GM18867 (cell line): ENCODE data around the gene RAB9A.
A peak's percentile ranks its signal among the peaks of the same experiment; 100 is the strongest.
"Not testable (repeated sequence)": the region's sequence is repeated elsewhere in the genome, so short reads cannot be mapped to it uniquely, and the experiment has no call there.

ENCODE experiments used
- ATAC-seq: cut with Tn5 transposase; IDR thresholded peaks from one replicate; pipeline ENCODE4 v1.9.1; 2021; ENCODE audit warnings: mild to moderate bottlenecking, moderate library complexity; ENCODE audit not compliant: unreplicated experiment

RAB9A gene, protein sequence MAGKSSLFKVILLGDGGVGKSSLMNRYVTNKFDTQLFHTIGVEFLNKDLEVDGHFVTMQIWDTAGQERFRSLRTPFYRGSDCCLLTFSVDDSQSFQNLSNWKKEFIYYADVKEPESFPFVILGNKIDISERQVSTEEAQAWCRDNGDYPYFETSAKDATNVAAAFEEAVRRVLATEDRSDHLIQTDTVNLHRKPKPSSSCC

GRCh38 chrX:13688958-13689740, at the start of gene RAB9A:
TSS of gene RAB9A (plus strand) at chrX:13689128. CDS start at chrX:13708747, 19,619 bp downstream.
- ATAC-seq: peak; percentile 74

GRCh38 chrX:13641684-13642083, 47.2 kb upstream of the RAB9A start:
- ATAC-seq: not testable (repeated sequence)

GRCh38 chrX:13645464-13646153, 43.3 kb upstream of the RAB9A start:
- ATAC-seq: no peak

DNA sequence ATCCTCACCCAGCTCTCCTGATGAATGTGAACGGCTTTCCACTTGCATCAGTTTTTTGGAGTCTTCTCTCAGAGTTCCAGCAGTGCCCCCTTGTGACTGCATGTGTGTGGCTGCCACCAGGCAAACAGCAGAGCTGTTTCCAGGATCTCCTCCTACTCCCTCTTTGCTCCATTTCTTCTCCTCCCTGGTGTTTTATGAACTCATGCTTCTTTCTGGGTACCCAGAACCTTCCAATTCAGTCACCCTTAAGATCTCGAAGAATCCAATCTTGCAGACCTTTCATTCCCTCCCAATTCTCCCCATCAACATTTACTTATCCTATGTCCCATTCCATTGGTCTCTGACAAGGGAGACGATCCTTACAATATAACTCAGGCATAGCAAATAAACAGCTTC, 42.8 kb upstream of the RAB9A start:
- no peak for ATAC-seq

GRCh38 chrX:13647709-13648212, 41.2 kb upstream of the RAB9A start:
- ATAC-seq: no peak

DNA sequence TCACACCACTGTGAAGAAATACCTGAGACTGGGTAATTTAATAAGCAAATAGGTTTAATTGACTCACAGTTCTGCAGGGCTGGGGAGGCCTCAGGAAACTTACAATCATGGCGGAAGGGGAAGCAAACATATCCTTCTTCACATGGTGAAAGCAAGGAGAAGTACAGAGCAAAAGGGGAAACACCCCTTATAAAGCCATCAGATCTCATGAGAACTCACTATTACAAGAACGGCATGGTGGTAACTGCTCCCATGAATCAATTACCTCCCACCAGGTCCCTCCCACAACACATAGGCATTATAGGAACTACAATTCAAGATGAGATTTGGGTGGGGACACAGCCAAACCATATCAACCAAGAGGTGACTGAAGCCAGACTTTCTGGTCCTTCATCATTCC, 40.6 kb upstream of the RAB9A start:
- not testable (repeated sequence) for ATAC-seq

GRCh38 chrX:13649838-13650237, 39.1 kb upstream of the RAB9A start:
- ATAC-seq: no peak

- ATAC-seq: no peak
Observed at GRCh38 chrX:13650318-13650717, 38.6 kb upstream of the RAB9A start.

GRCh38 chrX:13651150-13651549, 37.8 kb upstream of the RAB9A start:
- ATAC-seq: no peak

- ATAC-seq: peak; percentile 0
Observed at GRCh38 chrX:13652287-13652793, 36.6 kb upstream of the RAB9A start.

- ATAC-seq: peak; percentile 95
Observed at GRCh38 chrX:13652850-13653693, 35.9 kb upstream of the RAB9A start, which contains the start of gene TCEANC. TSS of gene TCEANC (plus strand) at chrX:13653141. CDS start at chrX:13662509, 9,368 bp downstream.

- ATAC-seq: no peak
Observed at GRCh38 chrX:13654116-13654515, 34.8 kb upstream of the RAB9A start.

- no peak for ATAC-seq
Observed at GRCh38 chrX:13655674-13656073, 33.3 kb upstream of the RAB9A start.

DNA sequence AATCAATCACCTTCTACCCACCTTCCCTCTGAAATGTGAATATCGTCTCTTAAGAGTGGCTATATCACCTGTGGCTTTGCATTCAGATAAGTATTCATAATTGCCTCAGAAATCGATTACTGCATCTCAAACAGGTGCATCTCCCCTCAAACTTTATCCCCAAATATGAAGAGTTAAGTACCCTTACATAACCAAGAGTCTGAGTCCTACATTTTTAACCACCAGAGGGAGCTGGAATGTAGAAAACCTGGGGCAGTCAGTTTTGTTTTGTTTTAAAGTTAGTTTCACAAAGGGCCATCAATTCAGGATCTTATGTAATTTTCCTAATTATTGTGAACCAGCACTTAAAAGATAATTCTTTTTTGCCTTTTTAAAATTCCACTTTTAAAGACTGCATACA, 30.3 kb upstream of the RAB9A start:
- peak; percentile 42 for ATAC-seq

DNA sequence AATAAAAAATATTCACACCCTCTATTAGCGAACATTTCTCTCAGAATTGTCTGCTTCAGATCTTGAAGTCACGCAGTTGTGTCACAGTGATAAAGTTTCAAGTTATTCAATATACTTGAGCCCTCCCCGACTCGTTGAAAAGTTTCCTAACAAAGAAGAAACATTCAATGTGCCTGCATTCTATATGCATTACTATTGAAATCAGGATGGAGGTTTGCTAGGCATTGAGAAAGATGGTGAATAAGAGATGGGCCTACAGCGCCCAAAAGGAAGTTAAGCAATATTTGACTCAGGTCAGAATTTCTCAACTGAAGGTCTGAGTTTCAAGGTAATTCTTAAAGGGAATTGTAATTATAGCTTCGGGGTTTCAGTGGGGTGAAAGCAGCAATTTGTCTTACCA, 29.9 kb upstream of the RAB9A start:
- peak; percentile 9 for ATAC-seq

- ATAC-seq: peak; percentile 34
Observed at GRCh38 chrX:13661735-13662288, 27.1 kb upstream of the RAB9A start.

DNA sequence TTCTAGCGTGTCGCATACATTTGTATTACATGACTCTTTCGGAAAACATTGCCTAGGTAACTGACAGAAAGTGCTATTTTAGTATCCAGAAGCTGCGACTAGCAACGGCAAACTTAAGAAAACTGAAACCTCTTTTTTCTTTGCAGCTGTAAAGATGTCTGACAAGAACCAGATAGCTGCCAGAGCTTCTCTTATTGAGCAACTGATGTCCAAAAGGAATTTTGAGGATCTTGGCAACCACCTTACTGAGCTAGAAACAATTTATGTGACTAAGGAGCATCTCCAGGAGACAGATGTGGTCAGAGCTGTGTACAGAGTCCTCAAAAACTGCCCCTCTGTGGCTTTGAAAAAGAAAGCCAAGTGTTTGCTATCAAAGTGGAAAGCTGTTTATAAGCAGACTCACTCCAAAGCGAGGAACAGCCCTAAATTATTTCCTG, 26.6 kb upstream of the RAB9A start:
- ATAC-seq: peak; percentile 55

GRCh38 chrX:13664020-13664419, 24.9 kb upstream of the RAB9A start:
- ATAC-seq: no peak

DNA sequence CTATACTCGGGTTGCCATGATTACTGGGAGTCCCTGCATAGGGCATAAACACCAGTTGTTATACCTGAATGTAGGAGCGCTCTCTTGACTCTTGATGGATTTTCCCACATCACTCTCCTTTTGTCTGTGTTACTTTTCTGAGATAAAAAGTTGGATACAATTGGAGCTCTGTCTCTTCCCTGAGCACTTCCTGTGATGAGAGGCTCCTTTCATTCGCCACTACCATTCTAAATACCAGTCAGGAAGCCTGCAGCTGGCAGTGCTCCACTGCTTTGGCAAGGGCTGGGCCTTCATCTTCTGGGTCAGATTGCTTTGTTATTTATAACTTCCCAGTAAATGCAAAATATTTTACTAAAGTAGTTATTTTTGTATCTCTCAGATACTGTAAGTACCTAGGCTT, 22.1 kb upstream of the RAB9A start:
- ATAC-seq: no peak

GRCh38 chrX:13667919-13668318, 21.0 kb upstream of the RAB9A start:
- no peak for ATAC-seq
